Measurements from ENCODE around the gene NRF1.
"Not testable (repeated sequence)": the region's sequence is repeated elsewhere in the genome, so short reads cannot be mapped to it uniquely, and the experiment has no call there.

NRF1 gene

GRCh38 chr7:129607471-129608120 lies 3.9 kb upstream of the NRF1 start:
- peak in 1 of 6 experiments; percentile 8 for DNase-seq

- no peak for DNase-seq
These were observed 1.9 kb upstream of the NRF1 start for GRCh38 chr7:129609666-129610065.

GRCh38 chr7:129610709-129611245 lies 743 bp upstream of the NRF1 start:
- DNase-seq, result no peak

GRCh38 chr7:129612112-129613015 lies 844 bp downstream of the NRF1 start:
- DNase-seq, result peak in 5 of 6 experiments; percentile 9 to 51 (median 48)

GRCh38 chr7:129613016-129613337 lies 1.5 kb downstream of the NRF1 start:
- DNase-seq, result no peak

GRCh38 chr7:129615018-129615417 lies 3.5 kb downstream of the NRF1 start:
- DNase-seq, result peak in 1 of 6 experiments; percentile 10

- DNase-seq, result no peak
These were observed 5.0 kb downstream of the NRF1 start for GRCh38 chr7:129616530-129616929.

- no peak for DNase-seq
These were observed 5.7 kb downstream of the NRF1 start for GRCh38 chr7:129617178-129617577.

GRCh38 chr7:129617652-129618051 lies 6.1 kb downstream of the NRF1 start:
- no peak for DNase-seq

- DNase-seq, result no peak
These were observed 15.4 kb downstream of the NRF1 start for GRCh38 chr7:129626896-129627295.

- no peak for DNase-seq
These were observed 18.8 kb downstream of the NRF1 start for GRCh38 chr7:129630341-129630740.

- DNase-seq, result no peak
These were observed 23.0 kb downstream of the NRF1 start for GRCh38 chr7:129634361-129635034.

GRCh38 chr7:129635300-129636029 lies 23.9 kb downstream of the NRF1 start:
- DNase-seq, result peak; percentile 24 to 64 (median 50)

- DNase-seq, result not testable (repeated sequence)
These were observed 24.6 kb downstream of the NRF1 start for GRCh38 chr7:129636030-129636550.

- DNase-seq, result no peak
These were observed 25.1 kb downstream of the NRF1 start for GRCh38 chr7:129636641-129637040.

- DNase-seq, result no peak
These were observed 28.9 kb downstream of the NRF1 start for GRCh38 chr7:129640400-129640799.

GRCh38 chr7:129642871-129643549 lies 31.5 kb downstream of the NRF1 start:
- no peak for DNase-seq

GRCh38 chr7:129643550-129644170 lies 32.1 kb downstream of the NRF1 start:
- DNase-seq, result no peak

- DNase-seq, result peak in 2 of 6 experiments; percentile 7
These were observed 33.2 kb downstream of the NRF1 start for GRCh38 chr7:129644634-129645230.

GRCh38 chr7:129646369-129647021 lies 35.0 kb downstream of the NRF1 start:
- DNase-seq, result no peak
